Type B pancreatic cell (in vitro differentiated cells): ENCODE results near the gene CAMTA1. TPM values are rescaled to one million over a fixed set of nuclear protein-coding genes. Genes with fewer than 3 reads are reported as not detected.

Source experiments
- DNase-seq: peaks from one replicate; pipeline ENCODE4 v3.0.0; 2021; ENCODE audit warnings: mixed read lengths; ENCODE audit not compliant: unreplicated experiment; ENCODE audit errors: extremely low spot score
- H3K27ac Mint-ChIP-seq: 2 replicates; pipeline ENCODE4 v1.8.0; 2021; ENCODE audit warnings: mild to moderate bottlenecking, mixed read lengths
- H3K27me3 Mint-ChIP-seq: 2 replicates; pipeline ENCODE4 v1.8.0; 2021; ENCODE audit warnings: mixed read lengths
- H3K36me3 Mint-ChIP-seq: 2 replicates; pipeline ENCODE4 v1.8.0; 2021; ENCODE audit warnings: mixed read lengths
- H3K4me1 Mint-ChIP-seq: one replicate; pipeline ENCODE4 v1.8.0; 2021; ENCODE audit warnings: mixed read lengths; ENCODE audit not compliant: unreplicated experiment
- H3K4me3 Mint-ChIP-seq: 2 replicates; pipeline ENCODE4 v1.8.0; 2021; ENCODE audit warnings: mild to moderate bottlenecking, mixed read lengths
- H3K9me3 Mint-ChIP-seq: 2 replicates; pipeline ENCODE4 v1.8.0; 2021; ENCODE audit warnings: mixed read lengths
- CTCF ChIP-seq: fragments of 200-600 bp; sonication (generic); conservative IDR thresholded peaks from 2 replicates; pipeline ENCODE4 v1.5.0; 2021; ENCODE audit warnings: antibody characterized with exemption, mild to moderate bottlenecking
- total RNA-seq: library from RNA; stranded (reverse); gene quantifications from 2 replicates; pipeline ENCODE4 v1.2.1, GENCODE V29; 2021; ENCODE audit warnings: low replicate concordance

The CAMTA1 gene
- total RNA-seq, 1 donor from 2014 or later = 82.5 TPM

- H3K27ac Mint-ChIP-seq = no peak overlapping the region
- DNase-seq = no peak
- no peak overlapping the region for H3K4me3 Mint-ChIP-seq
- H3K36me3 Mint-ChIP-seq = no peaks in the 10 kb centered on the region
- H3K27me3 Mint-ChIP-seq = no peaks in the 10 kb centered on the region
- H3K9me3 Mint-ChIP-seq = peaks cover 7% of the 10 kb centered on the region
- TF ChIP-seq CTCF = no peak
- H3K4me1 Mint-ChIP-seq = peaks cover 6% of the 10 kb centered on the region
Observed at GRCh38 chr1:6979003-6979613, 193.9 kb downstream of the CAMTA1 start.

GRCh38 chr1:6981595-6981994 lies 196.3 kb downstream of the CAMTA1 start:
- no peak overlapping the region for H3K4me3 Mint-ChIP-seq
- H3K4me1 Mint-ChIP-seq = peaks cover 4% of the 10 kb centered on the region
- no peak for TF ChIP-seq CTCF
- H3K27ac Mint-ChIP-seq = no peak overlapping the region
- peaks cover 4% of the 10 kb centered on the region for H3K27me3 Mint-ChIP-seq
- DNase-seq = no peak
- H3K9me3 Mint-ChIP-seq = peaks cover under 1% of the 10 kb centered on the region
- H3K36me3 Mint-ChIP-seq = no peaks in the 10 kb centered on the region

GRCh38 chr1:6982443-6982842 lies 197.2 kb downstream of the CAMTA1 start:
- Mint-ChIP-seq H3K27me3 (peaks cover 4% of the 10 kb centered on the region), H3K9me3 (no peaks in the 10 kb centered on the region), H3K4me3 (no peak overlapping the region), H3K27ac (no peak overlapping the region), H3K36me3 (no peaks in the 10 kb centered on the region), H3K4me1 (peaks cover 4% of the 10 kb centered on the region)
- DNase-seq = no peak
- no peak for TF ChIP-seq CTCF

DNA sequence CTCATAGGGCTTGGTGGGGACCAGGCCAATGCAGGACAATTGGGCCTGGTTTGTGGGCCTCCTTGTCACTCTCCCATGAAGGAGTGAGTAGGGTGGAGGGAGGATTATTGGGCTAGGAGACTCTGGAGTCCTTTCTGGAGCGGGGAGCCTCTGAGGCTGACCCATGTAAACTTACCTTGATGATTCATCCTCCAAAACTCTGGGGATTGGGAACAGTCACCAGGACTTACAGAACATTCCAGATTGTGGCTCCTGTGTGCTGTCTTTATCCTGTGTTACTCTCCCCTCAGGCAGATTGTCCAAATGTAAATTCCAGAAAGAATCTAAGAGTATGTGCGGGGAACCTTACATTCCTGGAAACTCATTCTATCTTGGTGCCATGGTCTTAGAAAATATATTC lies 197.6 kb downstream of the CAMTA1 start:
- Mint-ChIP-seq H3K27me3 (peaks cover 8% of the 10 kb centered on the region), H3K36me3 (no peaks in the 10 kb centered on the region), H3K27ac (no peak overlapping the region), H3K9me3 (no peaks in the 10 kb centered on the region), H3K4me3 (no peak overlapping the region), H3K4me1 (peaks cover 4% of the 10 kb centered on the region)
- no peak for DNase-seq
- no peak for TF ChIP-seq CTCF

DNA sequence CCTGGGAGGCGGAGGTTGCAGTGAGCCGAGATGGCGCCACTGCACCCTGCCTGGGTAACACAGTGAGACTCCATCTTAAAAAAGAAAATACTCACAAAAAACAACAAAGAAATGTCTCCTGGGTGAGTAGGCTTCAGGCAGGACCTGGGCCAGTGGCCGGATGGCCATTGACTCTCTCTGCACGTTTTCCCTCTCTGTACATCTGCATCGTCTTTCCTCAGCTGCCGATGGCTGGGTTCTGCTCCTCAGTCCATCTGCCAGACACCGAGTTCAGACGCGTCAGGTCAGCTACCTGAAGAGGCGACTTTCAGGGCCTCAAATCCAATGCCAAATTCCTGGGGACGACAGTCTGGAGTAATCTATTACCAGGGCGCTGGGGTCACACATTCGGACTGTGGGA lies 199.3 kb downstream of the CAMTA1 start:
- no peak for DNase-seq
- Mint-ChIP-seq H3K4me3 (no peak overlapping the region), H3K4me1 (peaks cover 4% of the 10 kb centered on the region), H3K36me3 (no peaks in the 10 kb centered on the region), H3K9me3 (no peaks in the 10 kb centered on the region), H3K27me3 (peaks cover 14% of the 10 kb centered on the region), H3K27ac (no peak overlapping the region)
- no peak for TF ChIP-seq CTCF

DNA sequence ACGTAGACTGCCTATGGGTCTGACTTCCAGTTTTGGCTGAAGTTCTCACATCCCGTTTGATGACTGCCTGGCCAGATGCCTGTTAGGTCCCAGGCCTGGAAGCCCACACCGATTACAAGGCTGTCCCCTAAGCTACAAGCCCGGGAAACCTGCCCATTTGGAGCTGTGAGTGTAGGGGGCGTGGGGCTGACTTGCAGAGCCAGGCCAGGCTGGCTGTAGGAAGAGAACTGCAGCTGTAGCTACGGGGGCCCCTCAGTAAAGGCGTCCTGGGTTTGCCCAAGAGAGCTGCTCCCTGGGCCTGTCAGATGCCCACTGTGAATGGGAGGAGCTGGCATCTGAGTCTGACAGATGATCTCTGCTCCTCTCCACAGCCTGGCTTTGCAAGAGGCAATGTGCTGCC lies 199.7 kb downstream of the CAMTA1 start:
- Mint-ChIP-seq H3K4me3 (no peak overlapping the region), H3K36me3 (no peaks in the 10 kb centered on the region), H3K9me3 (no peaks in the 10 kb centered on the region), H3K27ac (no peak overlapping the region), H3K4me1 (peaks cover 4% of the 10 kb centered on the region), H3K27me3 (peaks cover 18% of the 10 kb centered on the region)
- no peak for TF ChIP-seq CTCF
- DNase-seq = no peak
